PFSK-1 (cell line): ENCODE data around the gene FANCC.

Experiments
- FOXP2 ChIP-seq: optimal IDR thresholded peaks from 2 replicates; pipeline ENCODE3; 2011; ENCODE audit warnings: borderline replicate concordance, control low read depth, inconsistent platforms; ENCODE audit not compliant: insufficient read depth; ENCODE audit errors: extremely low read length, extremely low read depth
- POLR2AphosphoS5 ChIP-seq: IDR thresholded peaks from 2 replicates; pipeline ENCODE4 v1.6.1; 2012; ENCODE audit warnings: low read depth, mild to moderate bottlenecking, control low read depth, low read length, moderate library complexity
- REST ChIP-seq, 2 experiments: IDR thresholded peaks; 2 replicates each; pipeline versions ENCODE4 v1.6.1 to v1.8.0; 2011 to 2012; ENCODE audit warnings: low read depth in 2 of 2, low read length in 2 of 2, control low read depth in 1 of 2, inconsistent platforms in 1 of 2, mild to moderate bottlenecking in 1 of 2, moderate library complexity in 1 of 2; ENCODE audit not compliant: insufficient read depth in 1 of 2
- SIN3A ChIP-seq: IDR thresholded peaks from 2 replicates; pipeline ENCODE4 v1.6.1; 2012; ENCODE audit warnings: mild to moderate bottlenecking, low read length, moderate library complexity, borderline replicate concordance; ENCODE audit not compliant: insufficient read depth
- TAF1 ChIP-seq: IDR thresholded peaks from 2 replicates; pipeline ENCODE4 v1.6.1; 2012; ENCODE audit warnings: low read length, control low read depth, borderline replicate concordance; ENCODE audit not compliant: insufficient read depth

GRCh38 chr9:95171596-95171995 lies 145.9 kb downstream of the FANCC start:
- TF ChIP-seq REST (IDR thresholded peaks at IDR 0.05; ENCODE audit: insufficient read depth in 1 of 2, low read depth in 2 of 2, low read length in 2 of 2) (no peak), POLR2AphosphoS5 (no peak), TAF1 (no peak), SIN3A (no peak), FOXP2 (no peak)
